Testis (tissue), 2 donors: ENCODE results near the gene RTN4RL2.

Experiments
- POLR2A ChIP-seq: fragments of 450-650 bp; IDR thresholded peaks from one replicate; pipeline ENCODE4 v1.6.1; 2017; ENCODE audit warnings: antibody characterized with exemption, mild to moderate bottlenecking, moderate library complexity
- TF ChIP-seq, protein P1 (sequence below), 3 experiments: fragments of 450-650 bp in 2 of 3; fragments of 200-600 bp in 1 of 3; sonication (generic) in 1 of 3; IDR thresholded peaks; one replicate each; pipeline ENCODE4 v1.5.1; 2016 to 2019; ENCODE audit warnings: antibody characterized with exemption in 3 of 3, mild to moderate bottlenecking in 2 of 3, moderate library complexity in 1 of 3

DNA sequence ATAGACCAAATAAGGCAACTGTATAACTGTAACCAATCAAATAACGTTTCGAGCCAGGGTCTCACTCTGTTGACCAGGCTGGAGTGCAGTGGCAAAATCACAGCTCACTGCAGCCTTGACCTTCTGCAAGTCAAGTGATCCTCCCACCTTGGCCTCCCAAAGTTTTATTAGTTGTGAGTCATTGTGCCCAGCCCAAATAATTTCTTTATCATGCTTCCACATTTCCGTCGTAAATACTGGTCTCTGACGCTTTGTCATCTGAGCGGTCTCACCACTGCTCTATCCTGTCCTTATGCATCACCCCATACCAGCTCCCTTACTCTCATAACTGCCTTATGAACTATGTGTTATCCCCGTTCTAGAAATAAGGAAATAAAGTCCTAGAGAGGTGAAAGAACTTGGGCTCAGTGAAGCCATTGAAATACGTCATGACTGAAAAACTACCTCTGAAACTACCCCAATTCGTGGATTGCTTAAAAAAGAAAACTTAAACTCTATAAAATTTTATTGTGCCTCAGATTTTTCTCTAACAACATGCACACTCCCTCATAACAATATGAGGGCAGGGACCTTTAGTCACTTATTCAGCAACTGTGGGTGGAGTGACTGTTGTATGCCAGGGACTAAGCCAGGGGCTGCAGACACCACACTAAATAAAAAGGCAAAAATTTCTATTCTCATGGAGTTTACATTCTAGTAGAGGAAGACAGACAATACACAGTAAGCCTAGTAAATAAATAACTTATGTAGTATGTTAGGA is 15.8 kb upstream of the RTN4RL2 start:
- TF ChIP-seq, protein P1, sequence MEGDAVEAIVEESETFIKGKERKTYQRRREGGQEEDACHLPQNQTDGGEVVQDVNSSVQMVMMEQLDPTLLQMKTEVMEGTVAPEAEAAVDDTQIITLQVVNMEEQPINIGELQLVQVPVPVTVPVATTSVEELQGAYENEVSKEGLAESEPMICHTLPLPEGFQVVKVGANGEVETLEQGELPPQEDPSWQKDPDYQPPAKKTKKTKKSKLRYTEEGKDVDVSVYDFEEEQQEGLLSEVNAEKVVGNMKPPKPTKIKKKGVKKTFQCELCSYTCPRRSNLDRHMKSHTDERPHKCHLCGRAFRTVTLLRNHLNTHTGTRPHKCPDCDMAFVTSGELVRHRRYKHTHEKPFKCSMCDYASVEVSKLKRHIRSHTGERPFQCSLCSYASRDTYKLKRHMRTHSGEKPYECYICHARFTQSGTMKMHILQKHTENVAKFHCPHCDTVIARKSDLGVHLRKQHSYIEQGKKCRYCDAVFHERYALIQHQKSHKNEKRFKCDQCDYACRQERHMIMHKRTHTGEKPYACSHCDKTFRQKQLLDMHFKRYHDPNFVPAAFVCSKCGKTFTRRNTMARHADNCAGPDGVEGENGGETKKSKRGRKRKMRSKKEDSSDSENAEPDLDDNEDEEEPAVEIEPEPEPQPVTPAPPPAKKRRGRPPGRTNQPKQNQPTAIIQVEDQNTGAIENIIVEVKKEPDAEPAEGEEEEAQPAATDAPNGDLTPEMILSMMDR (IDR thresholded peaks at IDR 0.05), result no peak
- TF ChIP-seq POLR2A, result no peak
